Fibroblast of lung (primary cell): ENCODE results near the gene GZMB.

Experiments
- EZH2 ChIP-seq: IDR thresholded peaks from 2 replicates; pipeline ENCODE4 v1.5.1; 2012; ENCODE audit warnings: low read length, control low read depth, mild to moderate bottlenecking; ENCODE audit errors: missing control alignments
- TF ChIP-seq, protein P1 (sequence below), 2 donors: IDR thresholded peaks in 1 of 2; conservative IDR thresholded peaks in 1 of 2; 1 replicate in 1 of 2; 2 replicates in 1 of 2; pipeline ENCODE4 v1.5.1; 2011 to 2012; ENCODE audit warnings: low read length in 2 of 2, control low read depth in 1 of 2, inconsistent platforms in 1 of 2, low read depth in 1 of 2, mild to moderate bottlenecking in 1 of 2

DNA sequence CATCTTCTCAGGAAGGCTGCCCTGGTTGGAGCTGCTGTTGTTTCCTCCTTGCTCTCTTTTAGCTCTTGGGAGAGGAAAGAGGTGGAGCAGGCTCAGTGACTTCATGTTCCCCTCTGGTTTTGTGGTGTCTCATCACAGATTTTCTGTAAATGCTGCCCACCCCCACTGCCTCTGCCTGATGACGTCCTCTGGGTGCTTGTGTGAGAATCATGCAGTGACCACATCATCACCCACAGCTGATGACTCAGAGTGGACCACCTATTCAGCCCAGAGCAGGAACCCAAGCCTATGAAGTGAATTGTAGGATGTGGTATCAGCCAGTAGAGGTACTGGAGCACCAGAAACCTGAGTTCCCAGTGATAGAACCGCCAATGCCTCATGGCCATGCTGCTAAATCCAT lies at the start of gene GZMB:
- TF ChIP-seq, protein P1, sequence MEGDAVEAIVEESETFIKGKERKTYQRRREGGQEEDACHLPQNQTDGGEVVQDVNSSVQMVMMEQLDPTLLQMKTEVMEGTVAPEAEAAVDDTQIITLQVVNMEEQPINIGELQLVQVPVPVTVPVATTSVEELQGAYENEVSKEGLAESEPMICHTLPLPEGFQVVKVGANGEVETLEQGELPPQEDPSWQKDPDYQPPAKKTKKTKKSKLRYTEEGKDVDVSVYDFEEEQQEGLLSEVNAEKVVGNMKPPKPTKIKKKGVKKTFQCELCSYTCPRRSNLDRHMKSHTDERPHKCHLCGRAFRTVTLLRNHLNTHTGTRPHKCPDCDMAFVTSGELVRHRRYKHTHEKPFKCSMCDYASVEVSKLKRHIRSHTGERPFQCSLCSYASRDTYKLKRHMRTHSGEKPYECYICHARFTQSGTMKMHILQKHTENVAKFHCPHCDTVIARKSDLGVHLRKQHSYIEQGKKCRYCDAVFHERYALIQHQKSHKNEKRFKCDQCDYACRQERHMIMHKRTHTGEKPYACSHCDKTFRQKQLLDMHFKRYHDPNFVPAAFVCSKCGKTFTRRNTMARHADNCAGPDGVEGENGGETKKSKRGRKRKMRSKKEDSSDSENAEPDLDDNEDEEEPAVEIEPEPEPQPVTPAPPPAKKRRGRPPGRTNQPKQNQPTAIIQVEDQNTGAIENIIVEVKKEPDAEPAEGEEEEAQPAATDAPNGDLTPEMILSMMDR (conservative IDR thresholded peaks at IDR 0.05 in 1 of 2, IDR thresholded peaks at IDR 0.05 in 1 of 2; ENCODE audit: low read depth in 1 of 2, low read length in 2 of 2) = no peak
- no peak for TF ChIP-seq EZH2
